NK-92 treated with Interleukin-12 subunit alpha and Interleukin-12 subunit beta, amount 100 ng/mL, for 24 hours (cell line): ENCODE data around the gene UNK.

Experiments used
- DNase-seq: peaks from one replicate; lab custom pipeline; 2025; lab: John Stamatoyannopoulos, UW

UNK gene, protein sequence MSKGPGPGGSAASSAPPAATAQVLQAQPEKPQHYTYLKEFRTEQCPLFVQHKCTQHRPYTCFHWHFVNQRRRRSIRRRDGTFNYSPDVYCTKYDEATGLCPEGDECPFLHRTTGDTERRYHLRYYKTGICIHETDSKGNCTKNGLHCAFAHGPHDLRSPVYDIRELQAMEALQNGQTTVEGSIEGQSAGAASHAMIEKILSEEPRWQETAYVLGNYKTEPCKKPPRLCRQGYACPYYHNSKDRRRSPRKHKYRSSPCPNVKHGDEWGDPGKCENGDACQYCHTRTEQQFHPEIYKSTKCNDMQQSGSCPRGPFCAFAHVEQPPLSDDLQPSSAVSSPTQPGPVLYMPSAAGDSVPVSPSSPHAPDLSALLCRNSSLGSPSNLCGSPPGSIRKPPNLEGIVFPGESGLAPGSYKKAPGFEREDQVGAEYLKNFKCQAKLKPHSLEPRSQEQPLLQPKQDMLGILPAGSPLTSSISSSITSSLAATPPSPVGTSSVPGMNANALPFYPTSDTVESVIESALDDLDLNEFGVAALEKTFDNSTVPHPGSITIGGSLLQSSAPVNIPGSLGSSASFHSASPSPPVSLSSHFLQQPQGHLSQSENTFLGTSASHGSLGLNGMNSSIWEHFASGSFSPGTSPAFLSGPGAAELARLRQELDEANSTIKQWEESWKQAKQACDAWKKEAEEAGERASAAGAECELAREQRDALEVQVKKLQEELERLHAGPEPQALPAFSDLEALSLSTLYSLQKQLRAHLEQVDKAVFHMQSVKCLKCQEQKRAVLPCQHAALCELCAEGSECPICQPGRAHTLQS

DNA sequence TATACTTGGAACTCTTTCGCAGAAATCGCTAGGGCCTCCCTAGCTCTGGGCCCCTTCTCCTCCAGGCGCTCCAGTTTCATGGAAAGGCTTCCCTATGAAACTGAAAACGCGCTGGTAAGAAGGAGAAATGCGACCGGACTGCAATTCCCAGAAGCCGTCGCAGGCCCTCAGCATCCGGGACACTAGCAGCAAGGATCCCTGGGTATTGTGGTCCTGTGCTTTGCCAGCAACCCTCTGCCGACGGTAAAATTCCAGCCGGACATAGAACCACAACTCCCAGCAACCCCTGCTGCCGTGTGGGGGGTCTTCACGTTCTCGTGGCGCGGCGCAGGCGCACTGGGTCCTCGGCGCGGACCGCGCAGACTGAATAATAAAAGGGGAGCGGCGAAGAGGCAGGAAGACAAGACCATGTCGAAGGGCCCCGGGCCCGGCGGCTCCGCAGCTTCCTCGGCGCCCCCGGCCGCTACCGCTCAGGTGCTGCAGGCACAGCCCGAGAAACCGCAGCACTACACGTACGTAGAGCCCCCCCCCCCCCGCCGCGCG, at the start of gene UNK:
TSS of gene UNK (plus strand) at position 334 of the 543 bp plus-strand sequence. CDS start at position 409, 75 bp downstream.
- DNase-seq = peak; percentile 96

DNA sequence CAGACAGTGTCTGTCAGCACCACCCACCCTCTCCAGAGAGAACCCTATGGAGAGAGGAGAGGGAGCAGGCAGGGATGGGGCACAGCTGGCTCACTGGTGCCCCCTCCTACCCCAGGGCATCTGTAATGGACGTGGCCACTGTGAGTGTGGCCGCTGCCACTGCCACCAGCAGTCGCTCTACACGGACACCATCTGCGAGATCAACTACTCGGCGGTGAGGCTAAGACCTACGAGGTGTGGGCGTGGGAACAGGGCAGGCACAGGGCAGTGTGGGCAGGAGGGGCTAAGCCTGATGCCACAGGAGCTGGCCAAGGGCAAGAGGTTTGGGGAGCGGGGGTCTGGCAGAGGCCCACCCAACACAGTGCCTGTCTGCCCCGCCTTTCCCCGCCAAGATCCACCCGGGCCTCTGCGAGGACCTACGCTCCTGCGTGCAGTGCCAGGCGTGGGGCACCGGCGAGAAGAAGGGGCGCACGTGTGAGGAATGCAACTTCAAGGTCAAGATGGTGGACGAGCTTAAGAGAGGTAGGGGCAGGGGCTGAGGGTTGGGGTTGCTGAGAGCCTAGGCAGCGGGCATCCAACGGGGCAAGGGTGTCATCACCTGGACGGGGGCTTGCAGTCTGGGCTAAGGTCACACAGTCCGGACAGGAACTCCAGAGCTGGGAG, 48.3 kb upstream of the UNK start:
- DNase-seq = no peak

DNA sequence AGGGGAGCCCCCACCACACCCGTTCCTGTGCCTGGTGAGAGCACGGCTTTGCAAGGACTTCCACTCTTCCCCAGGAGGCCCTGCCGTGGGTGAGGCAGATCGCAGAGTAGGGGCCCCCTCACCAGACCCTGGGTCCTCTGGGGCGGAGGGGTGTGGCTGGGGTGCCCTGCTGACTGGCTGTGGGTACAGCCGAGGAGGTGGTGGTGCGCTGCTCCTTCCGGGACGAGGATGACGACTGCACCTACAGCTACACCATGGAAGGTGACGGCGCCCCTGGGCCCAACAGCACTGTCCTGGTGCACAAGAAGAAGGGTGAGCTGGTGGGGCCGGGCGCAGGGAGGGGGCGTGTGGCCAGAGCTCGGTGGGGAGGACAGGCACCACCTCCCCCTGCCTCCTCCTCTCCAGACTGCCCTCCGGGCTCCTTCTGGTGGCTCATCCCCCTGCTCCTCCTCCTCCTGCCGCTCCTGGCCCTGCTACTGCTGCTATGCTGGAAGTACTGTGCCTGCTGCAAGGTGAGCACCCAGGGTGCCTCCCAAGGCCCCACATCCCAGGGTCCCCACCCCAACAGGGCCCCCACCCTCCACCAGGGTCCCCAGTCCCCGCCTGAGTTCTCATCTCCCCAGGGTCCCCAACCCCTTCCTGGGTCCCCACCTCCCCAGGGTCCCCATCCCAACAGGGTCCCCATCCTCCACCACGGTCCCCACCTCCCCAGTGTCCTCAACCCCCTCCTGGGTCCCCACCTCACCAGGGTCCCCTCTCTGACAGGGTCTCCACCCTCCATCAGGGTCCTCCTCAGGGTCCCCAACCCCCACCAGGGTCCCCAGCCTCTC, 47.3 kb upstream of the UNK start:
- DNase-seq = no peak

DNA sequence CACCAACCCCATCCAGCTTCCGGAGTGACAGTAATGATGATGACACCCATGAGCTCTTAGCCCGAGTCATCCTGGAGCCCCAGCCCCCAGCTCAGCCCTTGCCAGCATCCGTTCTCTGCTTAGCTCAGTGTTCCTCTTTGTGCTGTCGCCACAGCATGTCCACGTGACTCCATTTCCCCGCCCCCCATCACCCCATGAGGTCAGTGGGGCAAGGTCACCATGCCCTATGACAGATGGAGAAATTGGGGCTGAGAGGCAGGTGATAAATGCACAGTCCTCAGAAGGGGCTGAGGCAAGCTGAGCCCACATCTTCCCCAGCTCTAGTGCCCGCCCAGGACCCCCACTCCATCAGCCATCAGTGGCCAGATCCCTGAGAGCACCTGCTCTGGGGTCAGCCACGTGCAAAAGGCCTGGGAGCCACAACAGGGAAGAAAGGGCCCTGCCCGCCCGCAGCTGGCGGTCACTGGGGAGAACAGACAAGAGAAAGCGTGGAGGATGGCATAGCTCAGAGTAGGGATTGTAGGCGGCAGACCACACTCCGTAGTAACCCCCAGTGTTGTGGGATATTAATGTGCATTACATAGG, 46.3 kb upstream of the UNK start:
- DNase-seq = peak; percentile 61

DNA sequence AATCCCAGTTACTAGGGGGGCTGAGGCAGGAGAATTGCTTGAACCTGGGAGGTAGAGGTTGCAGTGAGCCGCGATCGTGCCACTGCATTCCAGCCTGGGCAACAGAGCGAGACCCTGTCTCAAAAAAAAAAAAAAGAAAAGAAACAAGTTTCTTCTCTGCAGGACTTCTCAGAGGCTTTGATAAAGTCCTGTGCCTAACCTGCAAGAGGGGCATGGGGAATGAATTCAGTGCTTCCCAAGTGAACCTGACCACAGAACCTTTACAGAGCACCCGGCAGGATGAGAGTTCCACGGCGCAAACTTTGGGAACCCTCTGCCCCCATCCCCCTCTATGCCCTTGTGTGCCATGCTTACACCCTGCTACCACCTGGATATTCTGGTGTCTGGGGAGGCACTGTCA, 45.4 kb upstream of the UNK start:
- no peak for DNase-seq

DNA sequence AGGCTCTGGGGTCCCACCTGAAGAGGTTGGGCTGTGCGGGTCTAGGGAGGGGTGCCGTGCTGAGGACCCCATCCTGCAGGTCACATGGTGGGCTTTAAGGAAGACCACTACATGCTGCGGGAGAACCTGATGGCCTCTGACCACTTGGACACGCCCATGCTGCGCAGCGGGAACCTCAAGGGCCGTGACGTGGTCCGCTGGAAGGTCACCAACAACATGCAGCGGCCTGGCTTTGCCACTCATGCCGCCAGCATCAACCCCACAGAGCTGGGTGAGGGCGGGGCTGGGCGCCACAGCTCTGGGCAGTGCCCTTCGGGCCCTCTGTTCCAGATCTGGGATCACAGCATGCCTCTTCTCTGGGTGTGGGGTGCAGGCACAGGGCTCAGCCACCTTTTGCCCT, 44.8 kb upstream of the UNK start:
- DNase-seq = no peak

DNA sequence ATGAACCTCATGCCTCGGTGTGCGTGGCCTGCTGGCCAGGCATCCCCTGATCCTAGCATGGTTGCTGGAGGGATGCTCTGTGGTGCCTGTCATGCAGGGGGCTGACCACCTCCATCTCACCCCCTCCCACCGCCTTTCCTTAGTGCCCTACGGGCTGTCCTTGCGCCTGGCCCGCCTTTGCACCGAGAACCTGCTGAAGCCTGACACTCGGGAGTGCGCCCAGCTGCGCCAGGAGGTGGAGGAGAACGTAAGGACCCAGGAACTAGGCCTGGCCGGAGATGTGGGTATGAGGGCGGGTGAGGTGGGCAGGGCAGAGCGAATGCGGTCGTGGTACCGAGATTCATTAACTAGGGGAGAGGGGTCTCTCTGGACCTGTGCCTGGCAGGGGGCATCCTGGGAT, 44.4 kb upstream of the UNK start:
- DNase-seq = no peak

DNA sequence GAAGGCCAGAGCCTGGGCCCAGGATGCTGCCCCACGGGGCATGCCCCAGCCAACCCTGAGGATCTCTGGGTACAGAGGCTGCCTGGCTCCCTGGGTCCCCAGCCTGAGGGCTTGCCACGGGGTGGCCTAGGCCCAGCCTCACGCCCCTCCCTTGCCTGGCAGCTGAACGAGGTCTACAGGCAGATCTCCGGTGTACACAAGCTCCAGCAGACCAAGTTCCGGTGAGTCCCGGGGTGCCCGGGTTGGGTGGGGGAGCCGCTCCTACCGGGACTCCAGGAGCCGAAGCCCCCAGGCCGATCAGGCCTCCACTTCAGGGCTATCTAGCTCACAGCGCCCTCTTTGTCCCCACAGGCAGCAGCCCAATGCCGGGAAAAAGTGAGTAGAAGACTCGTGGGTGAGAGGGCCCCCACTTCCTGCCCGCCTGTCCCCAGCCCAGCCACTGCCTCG, 44.0 kb upstream of the UNK start:
- DNase-seq = no peak

DNA sequence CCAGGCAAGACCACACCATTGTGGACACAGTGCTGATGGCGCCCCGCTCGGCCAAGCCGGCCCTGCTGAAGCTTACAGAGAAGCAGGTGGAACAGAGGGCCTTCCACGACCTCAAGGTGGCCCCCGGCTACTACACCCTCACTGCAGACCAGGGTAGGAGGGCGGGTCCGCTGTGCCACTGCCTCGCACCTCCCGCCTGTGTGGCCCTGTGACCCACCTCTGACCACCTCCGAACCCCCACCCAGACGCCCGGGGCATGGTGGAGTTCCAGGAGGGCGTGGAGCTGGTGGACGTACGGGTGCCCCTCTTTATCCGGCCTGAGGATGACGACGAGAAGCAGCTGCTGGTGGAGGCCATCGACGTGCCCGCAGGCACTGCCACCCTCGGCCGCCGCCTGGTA, 42.3 kb upstream of the UNK start:
- no peak for DNase-seq

DNA sequence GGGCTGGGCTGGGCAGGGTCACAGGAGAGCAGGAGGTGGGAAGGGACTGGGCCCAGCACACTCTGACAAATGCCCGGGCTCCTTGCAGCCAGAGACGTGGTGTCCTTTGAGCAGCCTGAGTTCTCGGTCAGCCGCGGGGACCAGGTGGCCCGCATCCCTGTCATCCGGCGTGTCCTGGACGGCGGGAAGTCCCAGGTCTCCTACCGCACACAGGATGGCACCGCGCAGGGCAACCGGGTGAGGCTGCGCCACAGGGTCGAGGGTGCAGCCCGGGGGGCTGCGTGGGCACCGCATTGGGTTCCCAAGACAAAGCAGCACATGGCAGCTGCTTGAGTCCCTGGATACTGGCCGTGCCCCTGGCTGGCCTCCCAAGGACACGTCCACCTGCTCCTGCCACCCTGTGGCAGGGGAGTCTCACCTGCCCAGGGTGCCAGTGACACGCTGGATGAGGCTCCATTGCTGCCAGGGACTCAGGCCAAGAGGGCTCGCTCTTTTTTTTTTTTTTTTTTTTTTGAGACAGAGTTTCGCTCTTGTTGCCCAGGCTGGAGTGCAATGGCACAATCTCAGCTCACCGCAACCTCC, 40.9 kb upstream of the UNK start:
- DNase-seq = no peak

DNA sequence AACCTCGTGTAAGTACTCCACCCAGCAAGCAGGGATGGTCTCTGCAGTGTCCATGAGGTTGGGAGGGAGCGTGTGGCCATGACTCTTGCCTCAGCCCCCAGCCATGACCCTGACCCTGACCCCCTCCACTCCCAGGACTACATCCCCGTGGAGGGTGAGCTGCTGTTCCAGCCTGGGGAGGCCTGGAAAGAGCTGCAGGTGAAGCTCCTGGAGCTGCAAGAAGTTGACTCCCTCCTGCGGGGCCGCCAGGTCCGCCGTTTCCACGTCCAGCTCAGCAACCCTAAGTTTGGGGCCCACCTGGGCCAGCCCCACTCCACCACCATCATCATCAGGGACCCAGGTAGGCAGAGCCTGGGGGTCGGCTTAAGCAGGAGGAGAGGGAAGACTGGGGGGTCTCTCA, 35.9 kb upstream of the UNK start:
- no peak for DNase-seq

DNA sequence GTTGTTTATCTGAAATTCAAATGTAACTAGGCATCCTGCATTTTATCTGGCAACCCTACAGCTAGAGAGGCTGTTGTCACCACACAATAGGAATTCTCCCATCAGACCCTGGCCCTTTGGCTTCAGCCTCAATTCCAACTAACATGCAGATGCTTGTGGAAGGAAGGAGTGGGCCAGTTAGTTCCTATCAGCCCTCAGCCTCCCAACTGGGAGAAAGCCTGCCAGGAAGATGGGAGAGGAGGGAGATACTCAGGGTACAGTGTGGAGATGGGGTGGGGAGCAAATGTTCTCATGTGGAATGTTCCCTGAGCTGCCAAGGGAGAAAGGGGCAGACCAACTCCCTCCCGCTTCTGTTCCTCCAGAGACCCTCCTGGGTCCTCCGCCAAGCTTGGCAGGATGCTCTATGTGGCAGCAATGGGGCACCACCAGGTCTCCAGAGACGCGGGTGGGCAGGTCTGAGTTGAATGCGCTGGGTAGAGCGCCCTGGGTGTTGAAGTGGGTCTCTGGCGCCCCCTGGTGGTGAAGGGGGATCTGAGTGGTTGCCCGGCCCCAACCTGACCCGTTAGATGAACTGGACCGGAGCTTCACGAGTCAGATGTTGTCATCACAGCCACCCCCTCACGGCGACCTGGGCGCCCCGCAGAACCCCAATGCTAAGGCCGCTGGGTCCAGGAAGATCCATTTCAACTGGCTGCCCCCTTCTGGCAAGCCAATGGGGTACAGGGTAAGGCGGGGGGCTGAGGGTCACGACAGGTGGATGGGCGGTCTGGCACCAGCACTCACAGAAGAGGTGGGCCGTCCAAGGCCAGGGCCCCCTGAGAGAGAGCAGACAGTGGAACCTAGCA, 34.8 kb upstream of the UNK start:
- DNase-seq = peak; percentile 73

DNA sequence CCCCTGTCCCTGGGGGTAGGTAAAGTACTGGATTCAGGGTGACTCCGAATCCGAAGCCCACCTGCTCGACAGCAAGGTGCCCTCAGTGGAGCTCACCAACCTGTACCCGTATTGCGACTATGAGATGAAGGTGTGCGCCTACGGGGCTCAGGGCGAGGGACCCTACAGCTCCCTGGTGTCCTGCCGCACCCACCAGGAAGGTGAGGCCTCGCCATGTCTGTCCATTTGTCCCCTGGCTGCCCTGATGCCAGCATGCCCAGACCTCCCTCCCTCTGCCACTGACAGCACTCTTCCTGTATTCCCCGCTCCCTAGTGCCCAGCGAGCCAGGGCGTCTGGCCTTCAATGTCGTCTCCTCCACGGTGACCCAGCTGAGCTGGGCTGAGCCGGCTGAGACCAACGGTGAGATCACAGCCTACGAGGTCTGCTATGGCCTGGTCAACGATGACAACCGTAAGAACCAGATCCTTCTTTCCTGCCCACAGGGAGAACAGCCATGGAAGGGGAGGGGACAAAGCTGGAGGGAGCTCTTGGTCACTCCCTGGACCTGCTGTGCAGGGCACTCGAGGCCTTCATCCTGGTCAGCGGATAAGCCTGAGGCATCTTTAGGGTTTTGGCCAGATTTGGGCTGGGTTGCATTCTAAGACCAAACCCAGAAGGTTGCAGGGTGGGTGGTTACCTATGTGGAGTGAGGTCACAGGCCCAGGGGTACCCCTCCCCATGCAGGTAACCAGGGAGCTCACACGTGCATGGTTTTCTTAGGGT, 33.8 kb upstream of the UNK start:
- no peak for DNase-seq

DNA sequence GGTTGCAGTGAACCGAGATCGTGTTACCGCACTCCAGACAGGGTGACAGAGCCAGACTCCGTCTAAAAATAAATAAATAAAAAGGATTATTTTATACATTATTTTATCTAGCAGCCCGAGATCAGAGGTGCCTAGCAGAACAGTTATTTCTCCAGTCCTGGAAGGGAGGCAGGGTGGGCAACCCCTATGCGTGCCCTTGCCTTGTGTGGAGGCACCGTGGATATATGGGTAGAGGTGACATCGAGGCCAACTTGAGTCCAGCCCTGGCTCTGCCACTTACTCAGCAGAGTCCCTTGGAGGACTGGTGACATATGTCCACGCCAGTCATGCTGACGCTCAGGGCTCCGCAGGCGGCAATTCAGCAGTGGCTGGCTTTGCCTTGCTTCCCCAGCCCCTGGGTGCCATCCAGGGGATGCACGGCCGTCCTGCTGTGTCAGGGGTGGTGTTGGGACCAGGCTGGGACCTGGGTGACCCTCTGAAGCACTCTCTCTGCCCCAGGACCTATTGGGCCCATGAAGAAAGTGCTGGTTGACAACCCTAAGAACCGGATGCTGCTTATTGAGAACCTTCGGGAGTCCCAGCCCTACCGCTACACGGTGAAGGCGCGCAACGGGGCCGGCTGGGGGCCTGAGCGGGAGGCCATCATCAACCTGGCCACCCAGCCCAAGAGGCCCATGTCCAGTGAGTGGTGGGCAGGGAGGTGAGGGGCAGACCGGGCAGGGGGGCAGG, 32.8 kb upstream of the UNK start:
- no peak for DNase-seq

DNA sequence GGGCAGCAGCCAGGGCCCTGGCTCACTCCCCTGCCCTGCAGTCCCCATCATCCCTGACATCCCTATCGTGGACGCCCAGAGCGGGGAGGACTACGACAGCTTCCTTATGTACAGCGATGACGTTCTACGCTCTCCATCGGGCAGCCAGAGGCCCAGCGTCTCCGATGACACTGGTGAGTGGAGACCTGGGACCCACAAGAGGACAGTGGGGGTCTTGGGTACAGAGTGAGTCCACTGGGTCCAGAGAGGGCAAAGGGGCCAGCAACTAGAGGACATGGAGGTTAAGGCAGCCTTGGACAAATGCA, 32.2 kb upstream of the UNK start:
- no peak for DNase-seq

DNA sequence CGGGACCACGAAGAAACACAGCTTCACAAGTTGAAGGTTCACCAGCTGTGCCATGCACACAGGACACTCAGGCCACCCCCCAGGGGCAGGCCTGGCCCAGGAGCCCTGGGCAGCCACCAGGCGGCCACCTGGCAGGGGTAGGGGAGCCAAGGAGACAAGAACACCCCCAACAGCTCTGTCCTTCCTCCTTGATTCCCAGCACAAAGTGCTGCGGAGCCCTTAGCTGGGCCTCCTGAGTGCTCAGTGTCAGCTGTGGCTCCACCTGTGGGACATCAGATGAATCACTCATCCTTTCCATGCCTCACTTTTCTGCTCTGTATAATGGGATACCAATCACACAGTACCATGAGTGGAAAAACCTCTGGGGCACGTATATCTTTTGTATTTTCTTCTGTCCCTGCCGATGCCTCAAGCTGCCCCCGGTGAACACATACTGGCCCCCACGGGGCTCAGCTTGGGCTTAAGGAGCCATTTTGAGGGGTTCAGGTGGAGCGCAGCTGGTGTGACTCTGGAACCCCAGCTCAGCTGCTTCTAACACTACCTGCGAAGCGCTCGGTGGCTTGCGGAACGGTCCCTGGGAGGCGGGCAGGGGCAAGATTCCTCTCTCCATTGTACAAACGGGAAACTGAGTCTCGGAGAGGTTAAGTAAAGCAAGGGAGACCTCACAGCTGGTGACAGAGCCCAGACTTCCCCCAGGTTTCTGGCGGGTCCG, 31.6 kb upstream of the UNK start:
- DNase-seq = no peak

DNA sequence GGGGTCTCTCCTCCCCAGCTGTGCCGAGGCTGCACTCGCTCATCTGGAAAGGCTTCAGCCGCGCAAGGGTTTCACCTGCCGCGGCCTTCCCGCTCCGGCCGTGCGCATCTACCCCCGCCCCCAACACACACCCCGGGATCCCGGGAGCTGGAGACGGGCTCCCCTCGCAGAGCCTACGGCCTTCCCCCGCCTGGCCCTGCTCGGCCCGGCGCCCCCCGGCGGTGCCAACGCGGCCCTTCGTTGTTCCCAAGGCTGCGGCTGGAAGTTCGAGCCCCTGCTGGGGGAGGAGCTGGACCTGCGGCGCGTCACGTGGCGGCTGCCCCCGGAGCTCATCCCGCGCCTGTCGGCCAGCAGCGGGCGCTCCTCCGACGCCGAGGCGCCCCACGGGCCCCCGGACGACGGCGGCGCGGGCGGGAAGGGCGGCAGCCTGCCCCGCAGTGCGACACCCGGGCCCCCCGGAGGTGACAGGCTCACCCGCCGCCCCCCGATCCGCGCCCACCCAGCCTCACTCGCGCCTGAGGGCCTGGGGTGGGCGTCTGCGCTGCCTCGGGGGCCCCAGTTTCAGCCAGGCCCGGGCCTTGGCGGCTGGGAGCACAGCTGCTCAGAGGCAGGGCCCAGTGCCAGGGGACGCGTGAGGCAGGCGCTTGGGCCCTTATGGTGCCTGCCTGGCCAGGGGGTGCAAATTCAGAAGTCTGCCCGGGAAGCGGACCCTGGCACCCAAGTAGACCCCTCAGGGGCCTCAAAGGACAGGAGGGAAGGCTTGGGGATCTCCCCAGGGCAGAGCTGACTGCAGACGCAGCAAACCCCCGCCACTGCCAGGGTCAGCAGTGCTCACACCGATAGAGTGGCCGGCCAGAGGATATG, 30.9 kb upstream of the UNK start:
- no peak for DNase-seq
